ENCODE measurements around the gene AMPD3. TPM values are rescaled to one million over a fixed set of nuclear protein-coding genes. Genes with fewer than 3 reads are reported as not detected.

The AMPD3 gene
- total and polyA plus RNA-seq, 7 donors, result 4.2 to 8.1 (median 5.0) TPM

DNA sequence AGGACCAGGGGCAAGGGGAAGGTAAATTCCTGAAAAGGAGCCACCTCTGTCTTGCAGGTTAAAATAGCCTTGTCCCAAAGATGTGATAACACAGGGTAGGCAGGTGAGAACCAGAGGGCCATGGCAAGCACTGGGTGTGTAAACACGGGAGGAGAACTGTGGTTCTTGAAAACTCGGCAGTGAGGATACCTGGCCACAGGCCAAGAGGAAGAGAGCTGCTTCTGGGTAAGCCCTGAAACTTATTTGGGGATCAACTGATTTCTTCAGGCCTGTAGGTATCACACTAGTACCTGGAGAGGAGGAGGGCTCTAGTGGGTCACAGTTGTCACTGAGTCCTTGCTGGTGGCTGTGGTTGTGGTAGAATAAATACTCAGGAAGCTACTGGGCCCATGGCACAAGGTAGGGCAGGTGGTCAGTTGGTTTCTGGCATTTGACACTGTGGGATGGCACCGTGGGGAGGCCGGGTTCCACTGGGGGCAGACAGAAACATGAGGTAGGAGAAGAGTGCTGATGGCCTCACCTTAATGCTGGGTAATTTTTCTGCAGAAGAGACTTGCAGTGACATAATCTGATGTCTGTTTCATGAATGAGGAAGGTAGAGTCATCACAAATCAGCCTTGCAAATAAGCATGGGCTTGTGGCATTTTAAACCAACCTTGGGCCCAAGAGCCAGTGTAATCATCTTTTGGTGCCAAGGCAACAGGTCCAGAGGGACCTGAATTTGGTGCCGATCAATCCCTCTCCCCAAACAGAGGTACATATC lies 22.0 kb downstream of the AMPD3 start:
- TF ChIP-seq, protein P1, sequence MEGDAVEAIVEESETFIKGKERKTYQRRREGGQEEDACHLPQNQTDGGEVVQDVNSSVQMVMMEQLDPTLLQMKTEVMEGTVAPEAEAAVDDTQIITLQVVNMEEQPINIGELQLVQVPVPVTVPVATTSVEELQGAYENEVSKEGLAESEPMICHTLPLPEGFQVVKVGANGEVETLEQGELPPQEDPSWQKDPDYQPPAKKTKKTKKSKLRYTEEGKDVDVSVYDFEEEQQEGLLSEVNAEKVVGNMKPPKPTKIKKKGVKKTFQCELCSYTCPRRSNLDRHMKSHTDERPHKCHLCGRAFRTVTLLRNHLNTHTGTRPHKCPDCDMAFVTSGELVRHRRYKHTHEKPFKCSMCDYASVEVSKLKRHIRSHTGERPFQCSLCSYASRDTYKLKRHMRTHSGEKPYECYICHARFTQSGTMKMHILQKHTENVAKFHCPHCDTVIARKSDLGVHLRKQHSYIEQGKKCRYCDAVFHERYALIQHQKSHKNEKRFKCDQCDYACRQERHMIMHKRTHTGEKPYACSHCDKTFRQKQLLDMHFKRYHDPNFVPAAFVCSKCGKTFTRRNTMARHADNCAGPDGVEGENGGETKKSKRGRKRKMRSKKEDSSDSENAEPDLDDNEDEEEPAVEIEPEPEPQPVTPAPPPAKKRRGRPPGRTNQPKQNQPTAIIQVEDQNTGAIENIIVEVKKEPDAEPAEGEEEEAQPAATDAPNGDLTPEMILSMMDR (IDR thresholded peaks at IDR 0.05), result no peak
- TF ChIP-seq EP300 (IDR thresholded peaks at IDR 0.05), result no peak
- no peak for TF ChIP-seq POLR2A (IDR thresholded peaks at IDR 0.05)
- TF ChIP-seq POLR2AphosphoS5 (IDR thresholded peaks at IDR 0.05), result no peak
- intact Hi-C loops (cut with DNase I), result no loop called here
- Histone ChIP-seq H3K27me3 (no peaks in the 10 kb centered on the region), H3K27ac (no peak overlapping the region), H3K4me1 (no peaks in the 10 kb centered on the region), H3K4me3 (no peak overlapping the region), H3K9me3 (no peaks in the 10 kb centered on the region), H3K36me3 (no peaks in the 10 kb centered on the region)
- no peak for DNase-seq
- WGBS, 2 donors, result 64 to 68% methylated on average over 5 of the region's 5 CpGs

GRCh38 chr11:10477690-10478046 lies 22.6 kb downstream of the AMPD3 start:
- Histone ChIP-seq H3K27ac (no peak overlapping the region), H3K36me3 (no peaks in the 10 kb centered on the region), H3K27me3 (no peaks in the 10 kb centered on the region), H3K4me3 (no peak overlapping the region), H3K4me1 (no peaks in the 10 kb centered on the region), H3K9me3 (no peaks in the 10 kb centered on the region)
- TF ChIP-seq EP300 (IDR thresholded peaks at IDR 0.05), result no peak
- TF ChIP-seq, protein P1 (IDR thresholded peaks at IDR 0.05), result no peak
- TF ChIP-seq POLR2A (IDR thresholded peaks at IDR 0.05), result no peak
- TF ChIP-seq POLR2AphosphoS5 (IDR thresholded peaks at IDR 0.05), result no peak
- intact Hi-C loops (cut with DNase I), result no loop called here
- 97 to 98% methylated on average over 8 of the region's 8 CpGs for WGBS, 2 donors
- no peak for DNase-seq

- Histone ChIP-seq H3K27ac (no peak overlapping the region), H3K9me3 (no peaks in the 10 kb centered on the region), H3K27me3 (no peaks in the 10 kb centered on the region), H3K4me3 (no peak overlapping the region), H3K36me3 (no peaks in the 10 kb centered on the region), H3K4me1 (no peaks in the 10 kb centered on the region)
- no peak for DNase-seq
- 89 to 90% methylated on average over 3 of the region's 3 CpGs for WGBS, 2 donors
- intact Hi-C loops (cut with DNase I), result no loop called here
- TF ChIP-seq POLR2AphosphoS5 (IDR thresholded peaks at IDR 0.05), result no peak
These were observed 23.0 kb downstream of the AMPD3 start for GRCh38 chr11:10478066-10478465.

DNA sequence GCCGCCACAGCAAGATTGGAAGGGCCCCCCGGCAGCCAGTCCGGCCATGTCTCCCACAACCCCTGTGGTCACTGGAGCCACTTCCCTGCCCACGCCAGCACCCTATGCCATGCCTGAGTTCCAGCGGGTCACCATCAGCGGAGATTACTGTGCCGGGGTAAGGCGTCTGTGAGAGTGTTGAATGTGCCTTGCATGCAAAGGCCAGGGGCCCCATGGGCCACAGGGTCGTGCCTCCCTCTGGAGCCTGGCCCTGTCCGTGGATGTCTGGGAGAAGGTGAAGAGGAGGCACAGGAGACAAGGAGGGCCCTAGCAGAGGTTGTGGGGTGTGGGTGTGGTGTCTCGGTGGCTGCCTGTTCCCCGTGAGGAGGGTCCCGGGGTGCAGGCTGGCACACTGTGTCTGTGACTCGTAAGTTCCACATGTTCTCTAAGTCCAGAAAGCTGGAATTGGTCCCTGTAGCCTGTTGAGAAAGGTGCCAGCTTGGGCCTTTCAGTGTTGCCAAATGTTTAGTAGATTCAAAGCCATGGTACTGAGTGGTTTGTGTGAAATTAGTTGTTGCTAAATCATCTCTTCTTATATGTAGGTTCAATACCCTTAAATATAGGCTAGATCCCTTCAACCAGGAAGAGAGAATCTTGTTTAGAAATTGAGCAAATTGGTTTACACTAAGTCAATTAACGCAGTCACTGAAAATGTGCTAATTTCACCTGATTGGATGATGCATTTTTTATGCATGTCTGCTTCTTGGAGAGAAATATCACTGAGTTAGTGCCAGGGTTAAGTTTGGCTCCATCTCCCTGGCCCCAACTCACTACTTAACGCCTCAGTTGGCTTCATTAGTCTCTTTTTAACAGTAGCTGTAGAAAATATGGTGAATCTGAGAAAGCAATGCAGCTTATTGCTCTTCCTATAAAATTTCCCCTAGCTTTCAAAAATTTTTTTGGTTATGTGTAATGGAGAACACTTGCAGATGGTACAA lies 23.8 kb downstream of the AMPD3 start:
- Histone ChIP-seq H3K9me3 (no peaks in the 10 kb centered on the region), H3K27ac (no peak overlapping the region), H3K4me3 (no peak overlapping the region), H3K27me3 (no peaks in the 10 kb centered on the region), H3K4me1 (no peaks in the 10 kb centered on the region), H3K36me3 (no peaks in the 10 kb centered on the region)
- intact Hi-C loops (cut with DNase I), result no loop called here
- no peak for DNase-seq
- TF ChIP-seq POLR2A (IDR thresholded peaks at IDR 0.05) (no peak), EP300 (IDR thresholded peaks at IDR 0.05) (no peak), POLR2AphosphoS5 (IDR thresholded peaks at IDR 0.05) (no peak)
- TF ChIP-seq, protein P1 (IDR thresholded peaks at IDR 0.05), result no peak
- 95% methylated on average over 16 of the region's 16 CpGs for WGBS, 2 donors

GRCh38 chr11:10480026-10480425 lies 25.0 kb downstream of the AMPD3 start:
- Histone ChIP-seq H3K36me3 (no peaks in the 10 kb centered on the region), H3K9me3 (no peaks in the 10 kb centered on the region), H3K27ac (no peak overlapping the region), H3K4me3 (no peak overlapping the region), H3K27me3 (no peaks in the 10 kb centered on the region), H3K4me1 (no peaks in the 10 kb centered on the region)
- 94 to 96% methylated on average over 6 of the region's 6 CpGs for WGBS, 2 donors
- intact Hi-C loops (cut with DNase I), result no loop called here
- TF ChIP-seq POLR2A (IDR thresholded peaks at IDR 0.05) (no peak), POLR2AphosphoS5 (IDR thresholded peaks at IDR 0.05) (no peak), EP300 (IDR thresholded peaks at IDR 0.05) (no peak)
- TF ChIP-seq, protein P1 (IDR thresholded peaks at IDR 0.05), result no peak
- DNase-seq, result no peak

Measured in sigmoid colon (tissue), 7 donors.